GM20000 (cell line): Measurements from ENCODE around the gene PADI1.

Experiments
- DNase-seq: peaks from one replicate; pipeline ENCODE4 v3.0.0; 2012; ENCODE audit warnings: low spot score
- CTCF ChIP-seq: IDR thresholded peaks from 2 replicates; pipeline ENCODE4 v1.5.1; 2012; ENCODE audit warnings: mild to moderate bottlenecking, control low read depth; ENCODE audit errors: extremely low read depth, missing control alignments

Gene PADI1

GRCh38 chr1:17229379-17229778, 24.5 kb downstream of the PADI1 start:
- DNase-seq = no peak
- TF ChIP-seq CTCF = no peak

GRCh38 chr1:17230106-17230505, 25.2 kb downstream of the PADI1 start:
- no peak for DNase-seq
- no peak for TF ChIP-seq CTCF

- no peak for TF ChIP-seq CTCF
Measured at GRCh38 chr1:17230671-17231310, 25.9 kb downstream of the PADI1 start.

DNA sequence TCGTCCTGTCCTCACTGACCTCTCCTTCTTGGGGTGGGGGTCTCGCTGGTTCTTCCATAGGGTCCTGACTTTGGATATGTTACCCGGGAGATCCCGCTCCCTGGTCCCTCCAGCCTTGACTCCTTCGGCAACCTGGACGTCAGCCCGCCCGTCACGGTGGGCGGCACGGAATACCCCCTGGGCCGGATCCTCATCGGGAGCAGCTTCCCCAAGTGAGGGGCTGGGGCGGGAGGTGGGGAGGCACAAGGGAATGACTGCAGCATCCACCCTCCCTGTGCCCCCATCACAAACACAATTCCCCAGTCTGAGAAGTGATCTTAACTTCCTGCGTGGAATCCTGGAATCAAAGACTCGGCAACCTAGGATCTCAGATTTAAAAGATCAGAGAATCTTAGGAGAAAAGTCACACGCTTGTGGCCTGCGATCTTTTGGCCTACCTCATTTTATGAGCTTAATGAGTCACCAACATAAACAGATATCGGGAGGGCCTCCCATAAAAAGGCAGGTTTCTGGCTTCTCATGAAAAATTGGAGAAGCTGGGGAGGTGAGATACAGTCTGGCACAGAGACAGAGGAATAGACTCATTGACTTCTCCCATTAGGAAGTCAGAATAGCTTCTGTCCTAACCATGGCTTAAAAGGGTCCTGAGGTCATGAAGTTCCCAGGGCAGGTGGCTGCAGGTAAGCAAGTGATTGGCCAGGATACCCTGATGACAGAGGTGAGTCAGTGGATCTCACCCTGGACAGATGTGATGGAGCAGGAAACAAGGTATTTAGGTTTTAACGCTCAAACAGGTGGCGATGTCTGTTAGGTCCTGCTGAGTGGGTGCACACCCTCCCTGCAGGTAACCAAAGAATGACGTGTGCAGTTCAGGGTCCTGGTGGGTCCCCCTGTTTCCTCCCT, 28.1 kb downstream of the PADI1 start:
- TF ChIP-seq CTCF = no peak
- no peak for DNase-seq

More at GRCh38 chr1:17230671-17231310, 25.9 kb downstream of the PADI1 start:
- no peak for DNase-seq

DNA sequence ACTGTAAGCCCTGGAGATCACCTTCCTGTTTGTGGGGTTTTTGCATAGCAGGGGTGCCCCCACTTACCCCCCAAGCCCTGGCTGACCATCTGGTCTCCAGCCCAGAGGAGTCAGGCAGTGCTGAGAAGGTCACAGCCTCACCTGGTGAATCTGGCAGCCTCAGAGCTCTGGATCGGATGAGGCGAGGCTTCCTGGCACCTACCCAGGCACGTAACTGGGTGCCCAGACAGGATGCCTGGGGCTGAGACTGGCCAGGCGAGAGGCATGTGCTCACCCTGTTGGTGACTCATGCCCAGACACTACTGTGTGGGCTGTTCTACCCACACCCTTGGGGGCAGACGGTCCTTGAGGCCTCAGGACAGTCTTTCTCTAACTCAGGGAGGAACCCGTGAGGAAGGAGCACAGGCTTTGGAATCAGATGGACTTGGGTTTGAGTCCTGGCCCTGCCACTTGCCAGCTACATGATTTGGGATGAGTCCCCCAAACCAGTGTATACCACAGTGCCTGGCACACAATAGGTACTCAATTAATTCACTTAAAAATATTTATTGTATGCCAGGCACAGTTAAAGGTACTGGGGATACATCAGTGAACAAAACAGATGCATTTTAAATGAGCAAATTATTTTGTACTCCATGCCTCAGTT, 28.9 kb downstream of the PADI1 start:
- TF ChIP-seq CTCF = no peak
- no peak for DNase-seq

GRCh38 chr1:17234405-17234804, 29.5 kb downstream of the PADI1 start:
- no peak for DNase-seq

More at GRCh38 chr1:17234405-17234804, 29.5 kb downstream of the PADI1 start:
- no peak for TF ChIP-seq CTCF
